ENCODE measurements around the gene HACD2. TPM values are rescaled to one million over a fixed set of nuclear protein-coding genes. Genes with fewer than 3 reads are reported as not detected.

Gene HACD2
- total and polyA plus RNA-seq, 9 of the 15 experiments (the other 6 are each of a cell fraction or from before 2014, with no cell fraction given): 1.3 to 10.5 (median 3.8) TPM

GRCh38 chr3:123524981-123525380 lies 59.9 kb downstream of the HACD2 start:
- in situ Hi-C loops (cut with MboI) (no loop called here), intact Hi-C loops (cut with micrococcal nuclease) (no loop called here)
- no peak overlapping the region for H3K4me2 ChIP-seq (ENCODE audit: insufficient read depth, low read length)
- no peak overlapping the region for H3K27ac ChIP-seq (ENCODE audit: extremely low read depth, low read depth, low read length)
- BruUV-seq (replicated peaks): no TSS peak
- no peak overlapping the region for H3K9ac ChIP-seq (ENCODE audit: insufficient read depth in 1 of 2, low read depth in 2 of 2, low read length in 2 of 2)
- H4K20me1 ChIP-seq (replicated peaks; ENCODE audit: control insufficient read depth, insufficient read depth, low read length): no peaks in the 10 kb centered on the region
- TF ChIP-seq ZBTB43 (CRISPR knock-in tag; IDR thresholded peaks at IDR 0.05) (no peak), RBM34 (IDR thresholded peaks at IDR 0.05; ENCODE audit: borderline replicate concordance, insufficient read depth, low read length) (no peak), RAD21 (CRISPR knock-in tag; conservative IDR thresholded peaks at IDR 0.05 in 1 of 2, IDR thresholded peaks at IDR 0.05 in 1 of 2) (no peak), FOXA1 (IDR thresholded peaks at IDR 0.05; ENCODE audit: borderline replicate concordance) (no peak)
- no peaks in the 10 kb centered on the region for H3K27me3 ChIP-seq (ENCODE audit: control insufficient read depth in 2 of 2, insufficient read depth in 2 of 2, low read length in 2 of 2)
- ChIA-PET POLR2A (no interaction called here), CTCF (ENCODE audit: low intra/inter-chr PET ratio) (no interaction called here)
- no peak for FAIRE-seq
- H3K9me1 ChIP-seq (ENCODE audit: control insufficient read depth, insufficient read depth, low read length): no peaks in the 10 kb centered on the region
- H3K4me3 ChIP-seq: no peak overlapping the region
- H3K79me2 ChIP-seq (ENCODE audit: control insufficient read depth, insufficient read depth, low read length): no peaks in the 10 kb centered on the region
- no peak for ATAC-seq
- no peaks in the 10 kb centered on the region for H3K4me1 ChIP-seq (replicated peaks in 1 of 2; ENCODE audit: control insufficient read depth in 2 of 2, insufficient read depth in 2 of 2, low read length in 2 of 2)
- no peaks in the 10 kb centered on the region for H3K36me3 ChIP-seq (ENCODE audit: control insufficient read depth, insufficient read depth, low read length)
- WGBS (ENCODE audit: insufficient coverage, low coverage, missing lambda C conversion rate): 85% methylated on average over 4 of the region's 4 CpGs
- no peaks in the 10 kb centered on the region for H3K9me3 ChIP-seq (replicated peaks; ENCODE audit: control insufficient read depth, insufficient read depth, low read depth, low read length)
- H2AFZ ChIP-seq (ENCODE audit: low read depth, low read length): no peak overlapping the region
- no peak for DNase-seq (ENCODE audit: extremely low read depth in 1 of 4, low spot score in 3 of 4)

- no peaks in the 10 kb centered on the region for H3K36me3 ChIP-seq (ENCODE audit: control insufficient read depth, insufficient read depth, low read length)
- no peaks in the 10 kb centered on the region for H3K9me3 ChIP-seq (replicated peaks; ENCODE audit: control insufficient read depth, insufficient read depth, low read depth, low read length)
- no peaks in the 10 kb centered on the region for H3K9me1 ChIP-seq (ENCODE audit: control insufficient read depth, insufficient read depth, low read length)
- H3K27me3 ChIP-seq (ENCODE audit: control insufficient read depth in 2 of 2, insufficient read depth in 2 of 2, low read length in 2 of 2): no peaks in the 10 kb centered on the region
- in situ Hi-C loops (cut with MboI) (no loop called here), intact Hi-C loops (cut with micrococcal nuclease) (no loop called here)
- ATAC-seq (no peak), DNase-seq (ENCODE audit: extremely low read depth in 1 of 4, low spot score in 3 of 4) (no peak), FAIRE-seq (no peak)
- no peak overlapping the region for H3K4me2 ChIP-seq (ENCODE audit: insufficient read depth, low read length)
- BruUV-seq (replicated peaks): no TSS peak
- H3K4me1 ChIP-seq (replicated peaks in 1 of 2; ENCODE audit: control insufficient read depth in 2 of 2, insufficient read depth in 2 of 2, low read length in 2 of 2): no peaks in the 10 kb centered on the region
- TF ChIP-seq ZBTB5 (IDR thresholded peaks at IDR 0.05) (no peak), ZNF282 (CRISPR knock-in tag; IDR thresholded peaks at IDR 0.05) (no peak), GTF3C2 (IDR thresholded peaks at IDR 0.05; ENCODE audit: borderline replicate concordance, extremely low read depth, insufficient read length) (no peak), ZNF324 (CRISPR knock-in tag; IDR thresholded peaks at IDR 0.05) (no peak)
- H3K9ac ChIP-seq (ENCODE audit: insufficient read depth in 1 of 2, low read depth in 2 of 2, low read length in 2 of 2): no peak overlapping the region
- POLR2A ChIA-PET: interaction anchor here (1.0 kb wide), 1 partner anchor 10 kb away, joined by 4 read pairs; no protein-coding TSS in a partner anchor
- 69% methylated on average over 8 of the region's 11 CpGs for WGBS (ENCODE audit: insufficient coverage, low coverage, missing lambda C conversion rate)
- no peak overlapping the region for H3K4me3 ChIP-seq
- H3K27ac ChIP-seq (ENCODE audit: extremely low read depth, low read depth, low read length): no peak overlapping the region
- H2AFZ ChIP-seq (ENCODE audit: low read depth, low read length): no peak overlapping the region
- no peaks in the 10 kb centered on the region for H3K79me2 ChIP-seq (ENCODE audit: control insufficient read depth, insufficient read depth, low read length)
- CTCF ChIA-PET (ENCODE audit: low intra/inter-chr PET ratio): no interaction called here
- H4K20me1 ChIP-seq (replicated peaks; ENCODE audit: control insufficient read depth, insufficient read depth, low read length): no peaks in the 10 kb centered on the region
Measured at GRCh38 chr3:123523023-123523412, 61.8 kb downstream of the HACD2 start.
